Nephron progenitor cell (in vitro differentiated cells): Measurements from ENCODE around the gene SGCG.

ENCODE experiments used
- DNase-seq: peaks from one replicate; pipeline ENCODE4 v3.0.0; 2021
- H3K27ac Mint-ChIP-seq: 2 replicates; pipeline ENCODE4 v1.8.0; 2021; ENCODE audit warnings: mild to moderate bottlenecking, moderate library complexity, mixed read lengths
- H3K27me3 Mint-ChIP-seq: 2 replicates; pipeline ENCODE4 v1.8.0; 2021; ENCODE audit warnings: mild to moderate bottlenecking, low read depth, mixed read lengths; ENCODE audit not compliant: poor library complexity
- H3K36me3 Mint-ChIP-seq: 2 replicates; pipeline ENCODE4 v1.8.0; 2021; ENCODE audit warnings: low read depth, mixed read lengths
- H3K4me1 Mint-ChIP-seq: 2 replicates; pipeline ENCODE4 v1.8.0; 2021; ENCODE audit warnings: mixed read lengths
- H3K4me3 Mint-ChIP-seq: 2 replicates; pipeline ENCODE4 v1.8.0; 2021; ENCODE audit warnings: mild to moderate bottlenecking, moderate library complexity, mixed read lengths
- H3K9me3 Mint-ChIP-seq: 2 replicates; pipeline ENCODE4 v1.8.0; 2021; ENCODE audit warnings: mild to moderate bottlenecking, moderate library complexity, mixed read lengths
- CTCF ChIP-seq: fragments of 200-600 bp; sonication (generic); IDR thresholded peaks from 2 replicates; pipeline ENCODE4 v1.5.0; 2021; ENCODE audit warnings: antibody characterized with exemption

The SGCG gene

GRCh38 chr13:23146006-23146405 is 34.8 kb upstream of the SGCG start:
- no peak overlapping the region for H3K4me3 Mint-ChIP-seq
- no peak for TF ChIP-seq CTCF
- no peaks in the 10 kb centered on the region for H3K4me1 Mint-ChIP-seq
- H3K27ac Mint-ChIP-seq = no peak overlapping the region
- H3K27me3 Mint-ChIP-seq = peaks cover 8% of the 10 kb centered on the region
- no peaks in the 10 kb centered on the region for H3K36me3 Mint-ChIP-seq
- no peak for DNase-seq
- peaks cover 9% of the 10 kb centered on the region for H3K9me3 Mint-ChIP-seq

GRCh38 chr13:23146811-23147625 is 33.8 kb upstream of the SGCG start:
- Mint-ChIP-seq H3K9me3 (peaks cover 7% of the 10 kb centered on the region), H3K4me3 (no peak overlapping the region), H3K4me1 (no peaks in the 10 kb centered on the region), H3K27me3 (peaks cover 4% of the 10 kb centered on the region), H3K27ac (no peak overlapping the region), H3K36me3 (no peaks in the 10 kb centered on the region)
- DNase-seq = no peak
- TF ChIP-seq CTCF = no peak

GRCh38 chr13:23147827-23148226 is 33.0 kb upstream of the SGCG start:
- Mint-ChIP-seq H3K4me1 (no peaks in the 10 kb centered on the region), H3K36me3 (no peaks in the 10 kb centered on the region), H3K27ac (no peak overlapping the region), H3K9me3 (peaks cover 4% of the 10 kb centered on the region), H3K4me3 (no peak overlapping the region), H3K27me3 (peaks cover 4% of the 10 kb centered on the region)
- TF ChIP-seq CTCF = no peak
- no peak for DNase-seq

DNA sequence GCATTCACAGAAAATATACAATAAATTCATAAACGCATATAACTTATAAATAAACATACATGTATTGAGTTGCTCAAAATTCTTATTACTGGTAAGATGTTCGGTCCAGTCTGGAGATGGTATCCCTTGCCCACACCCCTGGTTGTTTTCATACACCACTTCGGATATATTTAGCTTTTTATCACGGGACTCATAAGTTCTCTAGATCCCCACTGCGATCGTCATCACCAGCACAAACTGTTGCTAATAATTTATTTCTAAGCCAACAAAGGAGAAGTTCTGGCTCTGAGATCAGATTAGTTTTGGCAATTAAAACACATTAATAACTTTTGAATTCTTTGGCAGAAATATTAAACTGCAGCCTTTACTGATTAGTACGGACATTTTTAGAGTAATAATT is 23.0 kb upstream of the SGCG start:
- H3K36me3 Mint-ChIP-seq = no peaks in the 10 kb centered on the region
- H3K4me3 Mint-ChIP-seq = no peak overlapping the region
- TF ChIP-seq CTCF = no peak

DNA sequence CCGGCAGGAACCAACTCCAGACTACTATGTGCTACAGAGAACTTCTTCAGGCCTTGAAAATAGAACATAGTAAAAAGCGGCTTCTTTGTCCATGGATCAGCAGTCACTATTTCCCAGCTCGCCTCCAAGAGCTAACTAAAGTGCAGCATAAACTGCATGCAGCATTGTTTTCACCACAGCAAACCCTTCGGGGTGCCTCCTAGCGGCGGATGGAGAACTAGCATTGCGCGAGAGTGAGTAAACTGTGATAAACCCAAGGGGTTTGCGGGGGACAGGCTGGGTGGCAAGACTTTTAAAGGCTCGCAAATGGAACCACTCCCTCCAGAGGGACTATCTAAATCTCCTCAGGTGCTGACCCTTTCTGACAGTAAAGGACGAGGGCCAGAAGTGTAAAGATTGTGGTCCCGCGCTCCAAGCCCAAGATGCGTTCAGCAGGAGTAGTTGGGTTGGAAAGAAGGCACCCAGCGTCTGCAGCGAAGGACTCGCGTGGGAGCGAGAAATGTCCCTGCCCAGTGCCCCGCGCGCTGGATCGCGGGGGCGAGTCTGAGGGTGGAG is 21.5 kb upstream of the SGCG start:
- H3K27ac Mint-ChIP-seq = no peak overlapping the region
- TF ChIP-seq CTCF = peak; percentile 74
- peaks cover 6% of the 10 kb centered on the region for H3K4me1 Mint-ChIP-seq
- no peaks in the 10 kb centered on the region for H3K36me3 Mint-ChIP-seq
- DNase-seq = peak; percentile 74
- H3K9me3 Mint-ChIP-seq = peaks cover 17% of the 10 kb centered on the region
- H3K27me3 Mint-ChIP-seq = peaks cover 35% of the 10 kb centered on the region
- H3K4me3 Mint-ChIP-seq = peak overlapping the region; percentile 97

More for the DNA sequence above, 23.0 kb upstream of the SGCG start:
- Mint-ChIP-seq H3K4me1 (peaks cover 6% of the 10 kb centered on the region), H3K9me3 (peaks cover 31% of the 10 kb centered on the region), H3K27me3 (peaks cover 35% of the 10 kb centered on the region), H3K27ac (no peak overlapping the region)
- no peak for DNase-seq
